ENCODE data around the gene C11orf97.
"Not testable (repeated sequence)": the region's sequence is repeated elsewhere in the genome, so short reads cannot be mapped to it uniquely, and the experiment has no call there.

Gene C11orf97

DNA sequence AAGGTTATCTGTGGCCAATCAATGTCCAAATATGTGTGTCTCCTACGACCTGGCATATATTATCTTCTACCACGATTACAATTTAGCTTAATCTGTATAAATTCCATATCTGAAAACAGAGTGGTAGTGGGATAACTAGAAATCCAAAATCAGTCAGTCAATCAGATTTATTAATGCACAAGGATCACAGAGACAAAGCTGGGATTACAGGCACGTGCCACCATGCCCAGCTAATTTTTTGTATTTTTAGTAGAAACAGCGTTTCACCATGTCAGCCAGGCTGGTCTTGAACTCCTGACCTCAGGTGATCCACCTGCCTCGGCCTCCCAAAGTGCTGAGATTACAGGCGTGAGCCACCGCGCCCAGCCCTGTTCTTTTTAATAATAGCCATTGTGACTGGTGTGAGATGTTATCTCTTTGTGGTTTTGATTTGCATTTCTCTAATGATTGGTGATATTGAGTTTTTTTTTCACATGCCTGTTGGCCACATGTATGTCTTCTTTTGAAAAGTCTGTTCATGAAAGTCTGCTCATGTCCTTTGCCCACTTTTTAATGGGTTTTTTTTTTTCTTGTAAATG is 43.6 kb downstream of the C11orf97 start:
- in situ Hi-C loops (cut with MboI; ENCODE audit: low sequenced_read_pairs), result not testable (repeated sequence)

GRCh38 chr11:94557421-94557820 is 45.2 kb downstream of the C11orf97 start:
- in situ Hi-C loops (cut with MboI; ENCODE audit: low sequenced_read_pairs), result no loop called here

DNA sequence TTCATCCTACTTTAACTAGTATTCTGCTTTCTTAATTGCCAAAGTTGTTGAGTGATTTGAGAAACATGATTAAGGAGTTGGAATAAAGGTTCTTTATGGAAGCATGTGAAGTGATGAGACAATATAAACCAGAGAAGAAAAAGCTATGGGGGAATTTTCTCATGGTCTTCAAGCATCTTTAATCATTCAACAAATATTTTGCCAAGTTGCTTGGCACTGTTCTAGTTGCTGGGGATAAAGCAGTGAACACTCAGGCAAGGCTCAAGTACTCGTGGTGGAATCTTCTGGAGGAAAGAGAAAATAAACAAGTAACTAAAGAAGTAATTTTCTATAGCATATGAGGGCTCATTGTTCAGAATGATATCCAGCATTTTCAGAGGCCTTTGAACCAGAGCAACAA is 45.7 kb downstream of the C11orf97 start:
- in situ Hi-C loops (cut with MboI; ENCODE audit: low sequenced_read_pairs), result no loop called here

DNA sequence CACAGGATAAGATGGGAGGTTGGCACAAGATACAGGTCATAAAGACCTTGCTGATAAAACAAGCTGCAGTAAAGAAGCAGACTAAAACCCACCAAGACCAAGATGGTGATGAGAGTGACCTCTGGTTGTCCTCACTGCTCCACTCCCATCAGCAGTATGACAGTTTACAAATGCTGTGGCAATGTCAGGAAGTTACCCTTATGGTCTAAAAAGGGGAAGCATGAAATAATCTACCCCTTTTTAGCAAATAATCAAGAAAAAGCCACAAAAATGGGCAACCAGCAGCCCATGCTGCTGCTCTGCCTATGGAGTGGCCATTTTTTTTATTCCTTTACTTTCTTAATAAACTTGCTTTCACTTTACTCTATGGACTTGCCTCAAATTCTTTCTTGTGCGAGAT is 46.2 kb downstream of the C11orf97 start:
- in situ Hi-C loops (cut with MboI; ENCODE audit: low sequenced_read_pairs), result no loop called here

- in situ Hi-C loops (cut with MboI; ENCODE audit: low sequenced_read_pairs), result no loop called here
Observed at GRCh38 chr11:94558932-94559331, 46.7 kb downstream of the C11orf97 start.

- in situ Hi-C loops (cut with MboI; ENCODE audit: low sequenced_read_pairs), result no loop called here
Observed at GRCh38 chr11:94559361-94559760, 47.1 kb downstream of the C11orf97 start.

GRCh38 chr11:94560834-94561233 is 48.6 kb downstream of the C11orf97 start:
- in situ Hi-C loops (cut with MboI; ENCODE audit: low sequenced_read_pairs), result no loop called here

- in situ Hi-C loops (cut with MboI; ENCODE audit: low sequenced_read_pairs), result no loop called here
Observed at GRCh38 chr11:94563176-94563847, 51.1 kb downstream of the C11orf97 start.

DNA sequence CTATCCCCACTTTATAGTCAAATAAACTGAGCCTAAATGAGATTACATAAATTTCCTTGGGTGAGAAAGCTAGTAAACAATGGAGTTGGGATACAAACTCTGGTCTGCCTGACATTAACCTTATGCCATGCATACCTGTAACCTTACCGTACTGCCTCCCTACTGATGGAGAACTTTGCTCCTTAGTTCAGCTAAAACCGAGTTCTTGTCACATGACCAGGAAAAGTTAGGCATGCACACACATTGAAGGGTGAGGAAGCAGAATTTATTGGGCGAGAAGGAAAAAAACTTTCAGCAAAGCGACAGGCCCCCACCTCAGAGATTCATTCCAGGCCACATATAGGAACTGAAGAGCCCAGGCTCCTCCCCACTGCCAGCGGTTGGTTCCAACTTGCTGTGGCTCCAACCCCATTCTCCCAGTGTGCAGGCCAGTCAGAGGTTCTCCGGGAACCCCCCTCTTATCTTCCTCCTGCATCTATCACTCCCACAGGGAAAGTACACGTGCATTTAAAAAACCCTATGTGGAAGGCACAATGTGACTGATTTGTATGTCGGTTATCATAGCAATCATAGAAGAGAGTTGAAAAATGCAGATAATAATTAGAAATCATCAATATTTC is 51.7 kb downstream of the C11orf97 start:
- in situ Hi-C loops (cut with MboI; ENCODE audit: low sequenced_read_pairs), result no loop called here

DNA sequence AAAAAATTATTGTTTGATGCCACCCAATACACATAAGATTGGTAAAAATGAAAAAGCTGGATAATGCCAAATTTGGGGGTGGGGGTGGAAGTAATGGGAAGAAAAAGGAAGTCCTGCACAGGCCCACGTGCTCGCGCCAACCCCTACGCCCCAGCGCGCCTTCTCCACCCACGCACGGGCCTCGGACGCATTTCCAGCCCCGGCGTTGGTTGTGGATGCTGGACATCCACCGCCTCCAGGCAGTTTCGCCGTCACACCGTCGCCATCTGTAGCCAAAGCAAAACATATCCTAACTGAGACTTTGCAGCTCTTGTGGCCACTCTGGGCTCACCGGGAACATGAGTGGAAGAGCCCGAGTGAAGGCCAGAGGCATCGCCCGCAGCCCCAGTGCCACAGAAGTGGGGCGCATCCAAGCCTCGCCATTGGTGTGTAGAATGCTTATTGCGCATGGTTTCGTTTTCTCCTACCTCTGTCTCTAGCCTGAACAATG is 55.0 kb downstream of the C11orf97 start, which contains the start of gene PIWIL4:
Gene PIWIL4, plus strand, starts transcription at position 188 of the 490 bp plus-strand sequence. Its CDS starts 151 bp downstream, at position 339.
- in situ Hi-C loops (cut with MboI; ENCODE audit: low sequenced_read_pairs), result no loop called here

DNA sequence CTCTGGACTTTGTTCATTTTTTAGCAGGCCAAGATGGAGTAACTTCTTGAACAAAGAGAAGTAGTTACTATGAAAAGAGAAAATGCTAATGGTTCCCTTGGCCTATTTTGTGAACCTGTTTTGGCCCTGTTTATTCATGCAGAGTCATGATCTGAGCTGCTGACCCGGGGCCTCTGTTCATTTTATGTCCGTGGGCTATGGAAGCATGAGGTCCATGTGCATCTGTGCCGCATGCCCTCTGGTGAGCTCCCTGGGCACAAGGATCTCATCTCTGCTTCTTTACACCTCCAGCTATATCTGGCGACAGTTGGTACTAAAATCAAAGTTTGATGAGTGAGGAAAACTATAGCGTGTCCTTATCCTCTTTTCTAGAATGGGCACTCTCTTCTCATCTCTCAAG is 55.9 kb downstream of the C11orf97 start:
- in situ Hi-C loops (cut with MboI; ENCODE audit: low sequenced_read_pairs), result no loop called here

DNA sequence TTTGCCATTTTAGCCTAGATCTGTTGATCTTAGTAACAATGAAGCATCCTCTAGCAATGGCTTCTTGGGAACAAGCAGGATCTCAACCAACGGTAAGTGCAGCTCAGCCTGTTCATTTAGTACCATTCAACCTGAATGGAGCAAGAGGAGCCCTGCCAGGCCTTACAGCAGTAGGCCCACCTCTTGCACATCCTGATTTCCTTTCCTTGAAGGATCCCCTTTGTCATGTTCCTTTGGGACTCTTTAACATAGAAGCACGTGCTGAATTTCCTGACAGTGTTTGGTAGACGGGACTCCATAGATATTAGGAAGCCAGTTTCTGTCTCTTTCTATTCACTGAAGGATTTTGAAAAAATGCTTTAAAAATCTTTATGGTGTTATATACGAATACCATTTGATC is 56.5 kb downstream of the C11orf97 start:
- in situ Hi-C loops (cut with MboI; ENCODE audit: low sequenced_read_pairs), result no loop called here

- in situ Hi-C loops (cut with MboI; ENCODE audit: low sequenced_read_pairs), result not testable (repeated sequence)
Observed at GRCh38 chr11:94572975-94573374, 60.7 kb downstream of the C11orf97 start.

GRCh38 chr11:94574193-94574961 is 62.1 kb downstream of the C11orf97 start:
- in situ Hi-C loops (cut with MboI; ENCODE audit: low sequenced_read_pairs), result no loop called here

GRCh38 chr11:94576306-94576705 is 64.0 kb downstream of the C11orf97 start:
- in situ Hi-C loops (cut with MboI; ENCODE audit: low sequenced_read_pairs), result no loop called here

DNA sequence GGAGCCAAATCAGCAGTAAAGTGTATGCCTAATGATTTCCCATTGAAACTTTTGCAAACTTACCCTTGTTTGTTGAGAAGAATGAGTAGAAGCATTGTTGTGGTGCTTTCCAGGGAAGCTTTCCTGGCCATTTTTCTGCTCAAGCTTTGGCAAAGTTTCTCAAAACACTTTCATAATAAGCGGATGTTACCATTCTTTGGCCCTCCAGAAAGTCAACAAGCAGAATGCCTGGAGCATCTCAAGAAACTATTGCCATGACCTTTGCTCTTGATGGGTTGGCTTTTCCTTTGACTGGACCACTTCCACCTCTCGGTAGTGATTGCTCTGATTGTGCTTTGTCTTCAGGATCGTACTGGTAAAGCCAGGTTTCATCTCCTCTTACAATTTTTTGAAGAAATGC is 65.6 kb downstream of the C11orf97 start:
- in situ Hi-C loops (cut with MboI; ENCODE audit: low sequenced_read_pairs), result no loop called here

Measured in HL-60/S4 (cell line).